Subcutaneous adipose tissue (tissue), 4 donors: ENCODE measurements around the gene AP3M1. TPM values are rescaled to one million over a fixed set of nuclear protein-coding genes. Genes with fewer than 3 reads are reported as not detected.

Experiments used
- total RNA-seq, 4 donors: library from RNA; depleted of rRNA; stranded (reverse); fragments of >200 nt; gene quantifications; one replicate each; pipeline ENCODE4 v1.1.0, GENCODE V29; 2016
- TF ChIP-seq, protein P1 (sequence below): fragments of 450-650 bp; IDR thresholded peaks from one replicate; pipeline ENCODE4 v1.5.1; 2016; ENCODE audit warnings: low read depth, mild to moderate bottlenecking, control low read depth, antibody characterized with exemption, moderate library complexity

AP3M1 gene
- total RNA-seq, 4 donors from 2014 or later = 20.2 to 38.3 (median 24.6) TPM

DNA sequence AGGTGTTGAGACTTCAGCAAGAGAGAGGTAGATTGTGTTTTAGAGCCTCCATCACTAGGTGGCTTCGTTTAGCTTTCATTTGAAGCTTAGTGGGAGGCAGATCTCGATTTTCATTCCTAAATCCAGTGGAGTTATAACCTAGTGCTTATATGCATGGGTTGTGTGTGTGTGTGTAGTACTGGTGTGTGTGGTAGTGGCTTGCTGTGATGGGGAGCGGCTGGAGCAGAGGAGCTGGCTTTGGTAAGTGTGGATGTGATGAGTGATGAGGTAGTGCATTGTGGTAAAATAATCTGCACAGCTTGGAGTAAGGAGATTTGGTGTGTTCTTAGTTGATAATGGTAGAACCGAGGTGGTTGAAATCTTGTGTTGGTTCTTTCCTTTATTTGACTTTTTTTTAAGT lies 43.2 kb downstream of the AP3M1 start:
- TF ChIP-seq, protein P1, sequence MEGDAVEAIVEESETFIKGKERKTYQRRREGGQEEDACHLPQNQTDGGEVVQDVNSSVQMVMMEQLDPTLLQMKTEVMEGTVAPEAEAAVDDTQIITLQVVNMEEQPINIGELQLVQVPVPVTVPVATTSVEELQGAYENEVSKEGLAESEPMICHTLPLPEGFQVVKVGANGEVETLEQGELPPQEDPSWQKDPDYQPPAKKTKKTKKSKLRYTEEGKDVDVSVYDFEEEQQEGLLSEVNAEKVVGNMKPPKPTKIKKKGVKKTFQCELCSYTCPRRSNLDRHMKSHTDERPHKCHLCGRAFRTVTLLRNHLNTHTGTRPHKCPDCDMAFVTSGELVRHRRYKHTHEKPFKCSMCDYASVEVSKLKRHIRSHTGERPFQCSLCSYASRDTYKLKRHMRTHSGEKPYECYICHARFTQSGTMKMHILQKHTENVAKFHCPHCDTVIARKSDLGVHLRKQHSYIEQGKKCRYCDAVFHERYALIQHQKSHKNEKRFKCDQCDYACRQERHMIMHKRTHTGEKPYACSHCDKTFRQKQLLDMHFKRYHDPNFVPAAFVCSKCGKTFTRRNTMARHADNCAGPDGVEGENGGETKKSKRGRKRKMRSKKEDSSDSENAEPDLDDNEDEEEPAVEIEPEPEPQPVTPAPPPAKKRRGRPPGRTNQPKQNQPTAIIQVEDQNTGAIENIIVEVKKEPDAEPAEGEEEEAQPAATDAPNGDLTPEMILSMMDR = no peak

DNA sequence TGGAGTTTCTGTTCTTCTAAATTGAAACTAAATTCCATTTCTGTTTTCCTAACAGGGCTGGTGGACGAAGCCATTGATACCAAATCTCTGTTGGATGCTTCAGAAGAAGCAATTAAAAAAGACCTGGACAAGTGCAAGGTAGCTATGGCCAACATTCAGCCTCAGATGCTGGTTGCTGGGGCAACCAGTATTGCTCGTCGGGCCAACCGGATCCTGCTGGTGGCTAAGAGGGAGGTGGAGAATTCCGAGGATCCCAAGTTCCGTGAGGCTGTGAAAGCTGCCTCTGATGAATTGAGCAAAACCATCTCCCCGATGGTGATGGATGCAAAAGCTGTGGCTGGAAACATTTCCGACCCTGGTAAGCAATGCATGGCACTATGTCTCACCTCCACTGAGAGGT lies 45.6 kb downstream of the AP3M1 start:
- TF ChIP-seq, protein P1 = no peak

DNA sequence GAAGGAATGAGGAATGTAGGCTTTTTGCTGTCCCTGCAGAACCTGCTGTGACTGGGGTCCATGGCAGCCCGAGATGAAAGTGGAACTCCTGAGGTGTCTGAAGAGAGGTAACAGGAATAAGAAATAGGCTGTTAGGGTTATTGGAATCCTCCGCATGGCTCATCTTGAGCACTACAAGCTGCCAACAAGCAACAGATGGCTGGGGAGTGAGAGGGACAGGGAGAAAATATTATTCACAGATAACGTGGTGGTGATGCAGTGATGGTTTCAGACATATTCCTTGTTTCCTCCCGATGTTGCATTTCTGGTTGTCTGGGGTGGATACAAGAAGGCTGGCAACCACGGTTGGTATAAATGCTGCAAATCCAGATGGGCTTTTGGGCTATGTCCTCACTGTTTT lies 46.1 kb downstream of the AP3M1 start:
- TF ChIP-seq, protein P1 = no peak

DNA sequence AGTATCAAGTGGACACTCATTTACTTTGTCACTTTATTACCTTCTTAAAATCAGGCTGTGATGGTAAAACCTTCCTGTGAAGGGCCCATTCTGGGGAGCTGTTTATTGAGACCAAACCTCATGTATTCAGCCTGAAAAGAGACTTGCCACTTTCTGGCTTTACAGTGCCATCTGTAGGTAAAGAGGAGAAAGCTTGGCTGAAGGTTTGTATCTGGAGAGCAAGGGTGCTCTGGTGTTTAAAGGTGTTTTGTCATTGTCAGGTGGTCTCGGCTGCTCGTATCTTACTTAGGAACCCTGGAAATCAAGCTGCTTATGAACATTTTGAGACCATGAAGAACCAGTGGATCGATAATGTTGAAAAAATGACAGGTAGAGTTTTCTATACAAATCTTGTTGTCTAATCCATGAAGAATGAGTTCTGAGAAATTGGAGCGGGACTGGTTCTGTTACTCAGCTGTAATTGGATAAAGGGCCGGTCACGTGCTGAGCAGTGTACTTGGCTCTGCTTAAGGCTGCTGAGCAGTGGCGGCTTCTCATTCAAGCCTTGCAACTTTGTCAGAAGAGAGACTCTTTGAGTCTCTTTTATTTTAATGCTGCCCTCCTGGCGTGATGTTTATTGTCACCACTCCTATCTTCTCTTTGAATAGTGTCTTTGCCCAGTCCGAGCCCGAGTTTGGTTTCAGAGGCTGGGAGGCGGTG lies 46.9 kb downstream of the AP3M1 start:
- TF ChIP-seq, protein P1 = no peak

DNA sequence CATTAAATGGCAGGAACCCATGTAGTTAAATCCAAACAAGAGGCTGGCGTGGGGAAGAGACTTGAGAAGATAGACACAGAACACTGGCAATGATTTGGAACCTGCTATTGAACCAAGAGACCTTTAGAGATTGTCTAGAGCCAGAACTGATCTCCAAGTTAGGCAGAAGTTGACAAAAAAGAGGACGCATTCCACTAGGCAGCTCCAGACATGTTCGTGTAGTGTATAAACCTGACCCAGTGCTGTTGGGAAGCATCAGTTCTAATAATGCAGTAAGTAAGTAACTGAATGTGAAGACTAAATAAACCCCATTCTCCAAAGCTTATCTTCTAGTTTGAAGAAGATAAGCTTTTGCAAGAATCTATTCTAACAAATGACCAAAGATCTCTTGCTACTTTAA lies 50.8 kb downstream of the AP3M1 start:
- TF ChIP-seq, protein P1 = no peak

DNA sequence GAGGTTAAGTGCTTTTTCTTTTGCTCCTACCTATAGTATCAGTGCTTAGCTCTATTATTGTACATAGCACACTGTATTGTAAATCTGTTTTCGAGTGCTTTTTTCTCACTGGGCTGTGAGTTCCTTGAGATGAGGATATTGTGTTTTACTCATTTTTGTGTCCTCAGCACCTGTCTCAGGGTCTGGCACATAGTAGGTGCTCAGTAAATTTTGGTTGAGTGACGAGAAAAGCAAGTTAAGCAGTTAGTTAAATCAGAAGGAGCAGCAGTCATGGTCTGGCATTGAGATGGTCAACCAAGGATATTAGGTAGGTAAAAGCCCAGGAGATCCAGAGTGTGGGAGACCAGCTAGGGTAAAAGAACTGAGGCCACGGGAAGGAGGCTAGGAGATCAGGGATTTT lies 51.2 kb downstream of the AP3M1 start:
- TF ChIP-seq, protein P1 = no peak

DNA sequence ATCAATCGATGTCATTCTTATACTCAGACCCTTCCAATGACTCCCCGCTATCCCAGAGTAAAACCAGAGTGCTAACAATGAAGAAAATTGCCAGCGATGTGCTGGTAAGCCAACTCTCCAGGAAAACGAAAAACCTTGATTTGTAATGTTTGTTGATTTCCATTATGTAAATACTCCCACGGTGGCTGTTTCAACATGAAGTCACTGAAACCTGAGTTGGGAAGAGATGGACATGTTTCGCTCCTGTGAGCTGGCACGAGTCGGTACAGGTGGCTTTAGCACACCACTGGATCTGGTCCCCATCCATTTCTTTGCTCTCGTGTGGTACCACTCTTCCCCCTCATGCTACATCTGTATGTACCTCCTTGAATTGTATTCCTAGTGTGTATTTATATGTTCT lies 52.9 kb downstream of the AP3M1 start:
- TF ChIP-seq, protein P1 = no peak
